GM19395 (cell line): ENCODE results near the gene TSPAN9.

Experiments used
- ATAC-seq: cut with Tn5 transposase; IDR thresholded peaks from one replicate; pipeline ENCODE4 v1.9.1; 2021; ENCODE audit warnings: mild to moderate bottlenecking, moderate library complexity; ENCODE audit not compliant: unreplicated experiment

Gene TSPAN9

DNA sequence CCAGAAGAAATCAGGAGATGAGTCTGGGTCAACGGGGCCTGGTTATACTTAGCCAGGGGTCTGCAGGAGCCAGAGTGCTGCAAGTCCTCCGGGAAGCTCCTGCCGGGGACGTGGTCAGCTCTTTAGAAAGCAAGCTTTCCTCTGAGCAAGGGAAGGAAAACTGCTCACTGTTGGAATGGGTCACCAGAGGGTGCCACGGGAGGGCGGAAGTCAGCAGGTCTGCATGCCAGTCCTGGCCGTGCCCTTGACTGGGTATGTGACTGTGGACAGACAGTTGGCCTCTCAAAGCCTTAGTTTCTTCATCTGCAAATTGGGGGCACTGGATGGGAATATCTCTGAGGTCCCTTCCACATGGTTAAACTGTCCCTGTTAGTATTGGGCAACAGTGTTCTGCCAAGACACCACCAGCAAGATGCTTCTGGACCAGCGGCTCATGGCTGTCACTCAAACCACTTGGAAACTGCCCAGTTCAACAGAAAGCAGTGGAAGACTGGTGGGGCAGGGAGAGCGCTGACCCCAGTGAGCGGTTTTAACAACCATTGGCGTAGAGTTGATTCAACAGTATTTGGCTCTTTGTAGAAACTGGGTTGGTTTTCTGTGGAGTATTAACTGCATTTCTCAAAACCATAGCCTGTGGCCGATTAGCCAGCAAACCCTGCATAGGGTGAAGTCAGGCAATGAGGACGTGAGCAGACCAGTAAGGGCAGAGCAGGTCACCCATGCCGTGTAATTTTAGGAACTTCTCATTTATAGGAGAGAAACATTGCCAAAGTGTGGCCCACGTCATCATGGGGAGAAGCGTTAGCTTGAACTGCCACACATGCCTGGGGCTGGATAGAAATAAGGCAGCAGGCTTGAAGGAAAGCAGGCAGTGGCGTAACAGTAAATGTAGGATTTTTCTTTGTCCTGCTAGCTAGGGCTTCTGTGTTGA is 249.9 kb downstream of the TSPAN9 start:
- ATAC-seq: no peak

DNA sequence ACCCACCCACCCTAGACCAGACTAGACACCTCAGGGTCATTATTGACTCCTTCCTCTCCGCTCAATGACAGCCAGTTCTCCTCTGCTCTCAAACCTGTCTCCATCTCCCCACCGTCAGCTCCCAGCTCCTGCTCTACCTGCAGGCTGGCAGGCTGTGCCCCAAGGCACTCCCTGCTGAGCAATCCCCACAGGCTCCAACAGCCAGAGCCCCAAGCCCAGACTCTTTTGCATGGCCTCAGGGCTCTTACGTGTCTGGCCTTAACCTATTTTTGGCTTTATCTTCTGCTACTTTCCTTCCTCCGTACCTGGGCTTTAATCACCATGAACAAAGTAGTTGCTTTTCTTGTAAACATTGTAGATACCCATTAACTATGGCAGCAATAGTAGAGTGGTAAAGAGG is 250.9 kb downstream of the TSPAN9 start:
- ATAC-seq: no peak

DNA sequence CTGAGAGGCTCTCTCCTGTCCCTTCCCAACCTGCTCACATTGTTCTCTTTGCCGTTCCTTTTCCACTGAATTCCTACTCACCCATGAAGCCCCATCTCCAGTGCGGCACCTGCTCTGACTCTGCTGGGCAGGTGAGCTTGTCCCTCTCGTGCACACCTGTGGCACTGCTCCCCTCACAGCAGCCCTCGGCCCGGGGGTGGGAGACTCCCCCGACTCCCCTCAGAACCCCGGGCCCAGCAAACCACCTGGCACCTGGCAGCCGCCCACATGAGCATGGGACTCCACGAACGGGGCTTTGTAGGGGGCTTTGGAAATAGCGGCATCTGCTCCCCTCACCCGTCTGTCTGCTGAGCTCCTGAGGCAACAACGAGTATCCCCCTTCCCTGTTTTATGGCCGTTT is 251.4 kb downstream of the TSPAN9 start:
- ATAC-seq: no peak

DNA sequence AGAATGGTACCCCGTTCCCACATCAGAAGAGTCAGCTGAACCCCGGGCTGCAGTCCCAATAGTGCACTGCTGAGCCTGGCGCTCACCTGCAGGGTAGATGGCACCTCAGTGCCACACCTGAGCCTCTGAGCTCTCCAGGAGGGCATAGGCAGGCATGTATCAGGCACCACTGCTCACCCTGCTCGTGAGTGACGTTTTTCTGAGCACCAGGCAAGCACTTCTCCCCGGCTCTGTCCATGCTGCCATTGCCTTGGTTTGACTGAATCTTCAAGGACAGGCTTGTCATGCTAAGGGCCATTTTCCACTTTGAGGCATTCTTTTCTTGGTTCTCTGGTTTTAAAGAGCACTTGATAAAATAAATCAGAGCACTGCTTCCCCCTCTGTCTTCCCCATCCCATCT is 252.2 kb downstream of the TSPAN9 start:
- no peak for ATAC-seq

DNA sequence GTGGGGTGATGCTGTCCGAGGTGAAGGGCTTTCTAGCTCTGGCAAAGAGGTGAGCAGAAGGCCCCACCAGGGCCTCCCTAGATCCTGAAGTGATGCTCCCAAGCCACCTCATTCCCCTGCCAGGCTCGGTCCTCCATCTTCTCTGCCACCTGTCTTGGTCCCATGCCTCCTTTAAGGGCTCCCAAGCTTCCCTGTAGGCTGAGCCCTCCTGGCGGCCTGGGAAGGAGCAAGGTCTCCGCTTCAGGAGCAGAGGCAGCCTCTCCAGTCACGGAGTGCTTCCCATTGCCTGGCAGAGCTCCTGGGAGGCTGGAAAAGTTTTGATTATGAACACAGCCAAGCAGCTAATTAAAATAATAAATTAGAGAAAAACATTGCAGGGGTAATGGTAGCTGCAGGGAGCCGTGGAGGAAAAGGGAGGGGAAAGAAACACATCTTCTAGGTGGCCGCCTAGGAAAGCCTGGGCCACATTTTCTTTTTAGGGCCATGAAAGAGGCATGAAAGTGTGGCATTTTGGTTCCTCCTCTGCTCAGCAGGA is 253.9 kb downstream of the TSPAN9 start:
- no peak for ATAC-seq

DNA sequence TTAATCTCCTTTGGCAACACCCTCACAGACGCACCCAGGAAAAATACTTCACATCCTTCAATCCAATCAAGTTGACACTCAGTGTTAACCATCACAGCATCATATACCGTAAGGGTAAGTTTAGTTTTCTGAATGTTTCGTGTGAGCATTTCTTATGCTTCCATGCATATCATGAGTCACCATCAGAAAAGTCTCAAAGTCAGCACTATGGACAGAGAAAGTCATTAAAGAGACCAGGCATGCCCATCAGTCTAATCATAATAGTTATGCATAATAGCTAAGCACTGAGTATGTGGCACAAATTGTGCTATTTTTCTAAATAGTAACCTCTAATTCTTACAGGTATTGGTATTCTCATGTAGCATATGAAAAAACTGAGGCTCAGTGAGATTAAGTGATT is 255.0 kb downstream of the TSPAN9 start:
- ATAC-seq: no peak

DNA sequence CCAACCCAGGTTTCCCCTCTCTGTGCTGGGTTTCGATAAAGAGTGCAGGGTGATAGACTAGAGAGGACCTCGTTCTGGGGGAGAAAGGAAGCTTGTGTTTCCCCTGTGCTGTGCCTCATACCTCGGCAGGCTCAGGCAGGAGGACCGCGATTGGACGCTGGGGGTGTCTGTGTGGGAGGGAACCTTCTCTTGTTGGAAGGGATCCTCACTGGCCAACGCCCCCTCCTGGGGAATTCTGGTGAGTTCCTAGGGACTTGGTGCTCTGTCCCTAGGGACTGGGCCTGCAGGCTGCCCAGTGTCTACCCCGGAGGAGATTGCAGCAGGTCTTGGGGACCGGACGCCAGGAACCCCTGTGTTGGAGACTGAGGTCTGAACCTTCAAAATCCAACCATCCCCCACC is 256.4 kb downstream of the TSPAN9 start:
- ATAC-seq: no peak

DNA sequence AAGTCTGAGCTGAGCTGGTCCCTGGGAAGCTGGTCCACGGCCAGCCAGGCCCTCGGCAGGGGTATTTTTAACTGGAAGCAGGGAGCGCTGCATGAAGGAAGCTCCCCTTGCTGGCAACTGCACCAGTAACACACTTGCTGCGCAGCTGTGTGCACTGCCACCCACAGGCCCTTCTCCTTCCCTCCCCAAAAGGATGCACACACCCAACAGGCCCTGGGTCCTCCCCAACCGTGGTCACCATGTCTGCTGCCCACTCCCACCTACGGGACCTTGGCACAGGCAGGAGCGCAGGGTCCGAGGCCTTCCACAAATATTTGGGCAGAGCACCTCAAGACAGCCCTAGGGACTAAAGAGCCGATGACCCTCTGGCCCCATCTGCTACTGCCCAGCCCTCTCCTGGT is 256.8 kb downstream of the TSPAN9 start:
- no peak for ATAC-seq

DNA sequence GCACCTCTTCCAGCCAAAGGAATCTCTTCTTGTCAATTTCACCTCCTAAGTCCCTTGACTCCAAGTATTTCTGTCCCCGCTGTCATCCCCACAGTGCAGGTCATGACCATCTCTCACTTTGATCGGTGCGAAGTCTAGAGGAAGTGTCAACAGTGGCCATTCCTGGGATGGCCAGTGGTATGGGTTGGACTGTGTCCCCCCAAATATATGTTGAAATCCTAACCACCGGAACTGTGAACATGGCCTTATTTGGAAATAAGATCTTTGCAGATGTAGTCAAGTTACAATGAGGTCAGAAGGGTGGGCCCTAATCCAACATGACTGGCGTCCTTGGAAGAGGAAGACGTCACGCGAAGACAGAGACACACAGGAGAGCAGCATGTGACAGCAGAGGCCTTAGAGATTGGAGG is 257.9 kb downstream of the TSPAN9 start:
- ATAC-seq: no peak
